ENCODE measurements around the gene B4GALNT3. TPM values are rescaled to one million over a fixed set of nuclear protein-coding genes. Genes with fewer than 3 reads are reported as not detected.

The B4GALNT3 gene
- total and polyA plus RNA-seq, 12 donors, result 14.1 to 58.7 (median 36.5) TPM

DNA sequence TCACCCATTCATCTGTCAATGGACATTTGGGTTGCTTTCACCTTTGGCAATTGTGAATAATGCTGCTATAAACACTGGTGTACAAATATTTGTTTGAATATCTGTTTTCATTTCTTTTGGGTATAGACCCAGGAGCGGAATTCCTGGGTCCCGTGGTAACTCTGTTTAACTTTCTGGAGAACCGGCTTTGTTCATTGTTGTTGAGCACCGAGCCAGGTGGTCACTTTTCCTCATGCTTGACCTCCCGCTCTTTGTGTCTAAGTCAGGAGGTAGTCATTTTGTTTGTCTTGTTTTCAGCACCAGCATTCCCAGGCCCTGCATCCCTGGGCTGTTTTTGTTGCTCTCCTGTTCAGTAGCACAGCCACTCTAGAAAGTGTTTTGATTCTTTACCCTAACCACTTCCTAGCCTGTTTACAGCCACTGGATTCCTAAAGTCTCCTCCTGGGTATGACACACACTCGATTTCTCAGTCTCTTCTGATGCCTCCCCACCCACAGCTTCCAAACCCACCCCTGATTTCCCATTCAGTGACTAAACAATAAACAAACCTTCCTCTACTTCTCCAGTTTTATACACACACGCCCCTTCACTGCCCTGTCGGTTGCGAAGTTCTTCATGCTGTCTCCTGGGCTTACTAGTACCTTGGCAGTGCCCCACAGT lies 37.9 kb downstream of the B4GALNT3 start:
- WGBS, 2 donors, result 80 to 87% methylated on average over 9 of the region's 9 CpGs
- ATAC-seq, result no peak
- H3K27me3 ChIP-seq, result no peaks in the 10 kb centered on the region
- peaks cover 0 to 4% (median 0%) of the 10 kb centered on the region in 11 donors for H3K9me3 ChIP-seq
- intact Hi-C loops (cut with DNase I), result no loop called here
- H3K4me1 ChIP-seq, result peaks cover 0 to 18% (median 10%) of the 10 kb centered on the region in 9 donors
- no peak overlapping the region for H3K27ac ChIP-seq
- H3K36me3 ChIP-seq, result no peaks in the 10 kb centered on the region
- H3K4me3 ChIP-seq, result no peak overlapping the region
- TF ChIP-seq, protein P1, sequence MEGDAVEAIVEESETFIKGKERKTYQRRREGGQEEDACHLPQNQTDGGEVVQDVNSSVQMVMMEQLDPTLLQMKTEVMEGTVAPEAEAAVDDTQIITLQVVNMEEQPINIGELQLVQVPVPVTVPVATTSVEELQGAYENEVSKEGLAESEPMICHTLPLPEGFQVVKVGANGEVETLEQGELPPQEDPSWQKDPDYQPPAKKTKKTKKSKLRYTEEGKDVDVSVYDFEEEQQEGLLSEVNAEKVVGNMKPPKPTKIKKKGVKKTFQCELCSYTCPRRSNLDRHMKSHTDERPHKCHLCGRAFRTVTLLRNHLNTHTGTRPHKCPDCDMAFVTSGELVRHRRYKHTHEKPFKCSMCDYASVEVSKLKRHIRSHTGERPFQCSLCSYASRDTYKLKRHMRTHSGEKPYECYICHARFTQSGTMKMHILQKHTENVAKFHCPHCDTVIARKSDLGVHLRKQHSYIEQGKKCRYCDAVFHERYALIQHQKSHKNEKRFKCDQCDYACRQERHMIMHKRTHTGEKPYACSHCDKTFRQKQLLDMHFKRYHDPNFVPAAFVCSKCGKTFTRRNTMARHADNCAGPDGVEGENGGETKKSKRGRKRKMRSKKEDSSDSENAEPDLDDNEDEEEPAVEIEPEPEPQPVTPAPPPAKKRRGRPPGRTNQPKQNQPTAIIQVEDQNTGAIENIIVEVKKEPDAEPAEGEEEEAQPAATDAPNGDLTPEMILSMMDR (IDR thresholded peaks at IDR 0.05), result no peak
- DNase-seq, result no peak

- TF ChIP-seq, protein P1 (IDR thresholded peaks at IDR 0.05), result peak in 8 of 9 donors; percentile 15 to 62 (median 44)
- Histone ChIP-seq H3K9me3 (no peaks in the 10 kb centered on the region), H3K4me1 (peaks cover 0 to 33% (median 15%) of the 10 kb centered on the region in 9 donors), H3K27ac (peak overlapping the region in 6 of 10 donors; percentile 26 to 69 (median 50)), H3K36me3 (no peaks in the 10 kb centered on the region), H3K4me3 (peak overlapping the region in 1 of 10 donors; percentile 1), H3K27me3 (no peaks in the 10 kb centered on the region)
- ATAC-seq (peak in 7 of 8 donors; percentile 55 to 82 (median 75)), DNase-seq (peak in 1 of 2 donors; percentile 25)
- 60 to 64% methylated on average over 8 of the region's 8 CpGs for WGBS, 2 donors
- intact Hi-C loops (cut with DNase I), result loop anchor here in 7 of 10 donors (5.0 kb wide), 3 partner anchors 43 to 48 kb away; partner anchors contain the start of gene B4GALNT3 (in 4 of the 7)
Observed at GRCh38 chr12:499837-500458, 40.2 kb downstream of the B4GALNT3 start.

DNA sequence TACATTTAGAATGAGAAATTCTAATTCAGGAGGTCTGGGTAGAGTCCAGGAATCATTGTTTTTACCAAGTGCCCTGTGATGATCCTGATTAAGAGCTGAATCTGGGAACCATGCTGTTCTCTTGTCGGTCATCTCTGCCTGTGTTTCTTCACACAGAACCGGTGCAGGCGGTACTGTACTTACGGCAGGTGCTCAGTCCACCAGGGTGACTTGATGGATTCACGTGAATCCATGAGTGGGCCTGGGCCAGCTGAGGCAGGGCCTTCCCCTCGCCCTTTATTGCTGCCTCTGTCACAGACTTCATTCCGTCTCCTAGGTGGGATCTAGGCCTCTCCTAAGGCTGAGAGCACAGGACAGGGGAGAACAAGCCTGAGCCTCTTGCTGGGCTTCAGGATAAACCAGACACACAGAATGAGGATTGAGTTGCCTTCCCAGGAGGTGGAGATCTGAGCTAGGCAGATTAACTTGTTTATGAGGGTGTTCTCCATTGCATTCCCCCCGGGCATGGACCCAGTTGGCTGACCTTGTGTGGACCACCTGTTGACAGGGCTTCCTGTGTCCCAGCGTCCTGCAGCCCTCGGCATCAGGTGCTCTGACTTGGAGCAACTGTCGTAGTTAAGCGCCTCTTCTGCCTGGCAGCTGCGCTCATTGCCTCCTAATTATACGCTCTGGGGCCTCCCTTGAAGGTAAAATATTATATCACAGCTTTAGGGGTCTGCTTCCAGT lies 42.1 kb downstream of the B4GALNT3 start:
- 48 to 65% methylated on average over 14 of the region's 14 CpGs for WGBS, 2 donors
- H3K4me1 ChIP-seq, result peaks cover 0 to 33% (median 16%) of the 10 kb centered on the region in 9 donors
- ATAC-seq, result peak in 4 of 8 donors; percentile 18 to 35 (median 22)
- no peaks in the 10 kb centered on the region for H3K27me3 ChIP-seq
- TF ChIP-seq, protein P1 (IDR thresholded peaks at IDR 0.05), result no peak
- no peaks in the 10 kb centered on the region for H3K9me3 ChIP-seq
- peak overlapping the region in 4 of 10 donors; percentile 10 to 53 (median 28) for H3K27ac ChIP-seq
- H3K36me3 ChIP-seq, result no peaks in the 10 kb centered on the region
- intact Hi-C loops (cut with DNase I), result loop anchor here in 7 of 10 donors (2.0 to 5.0 kb wide), 4 partner anchors 45 to 50 kb away; partner anchors contain the start of gene B4GALNT3 (in 4 of the 7)
- no peak for DNase-seq
- H3K4me3 ChIP-seq, result no peak overlapping the region
